HCT116 (cell line): ENCODE data around the gene RYR2. TPM values are rescaled to one million over a fixed set of nuclear protein-coding genes. Genes with fewer than 3 reads are reported as not detected.

ENCODE experiments used
- ATAC-seq: fragments of 200-7000 bp; cut with Tn5 transposase; 2 replicates; pipeline ENCODE4 v1.9.1; 2020; ENCODE audit warnings: mild to moderate bottlenecking, moderate library complexity
- BruUV-seq: library from RNA; stranded (reverse); fragments of 400-500 nt; replicated peaks from 2 replicates; lab custom pipeline; 2021; lab: Mats Ljungman, UMichigan
- CTCF ChIA-PET: fragments of 300-600 bp; sonication (Branson Sonifier 250); formaldehyde crosslinking; loops from one replicate; lab custom pipeline; 2021; ENCODE audit warnings: antibody characterized with exemption; lab: Charles Lee
- POLR2A ChIA-PET: fragments of 300-600, 350-600 bp; sonication (Branson Sonifier 250); formaldehyde crosslinking; loops from one replicate; lab custom pipeline; 2021; ENCODE audit warnings: antibody characterized with exemption; lab: Charles Lee
- RAD21 ChIA-PET, 2 experiments: fragments of 300-600 bp; sonication (Branson Sonifier 250); formaldehyde crosslinking; loops; one replicate each; lab custom pipeline; 2023; ENCODE audit warnings: low total read pairs in 2 of 2; ENCODE audit not compliant: uncharacterized antibody in 2 of 2, unreplicated experiment in 2 of 2, low non-redundant PET in 1 of 2; lab: Charles Lee
- DNase-seq: peaks from one replicate; pipeline ENCODE4 v3.0.0-alpha.2; 2010; ENCODE audit warnings: low read depth, low spot score
- H2AFZ ChIP-seq: fragments of 200-600 bp; shearing (Covaris generic), sonication (generic); 2 replicates; pipeline ENCODE4 v1.6.1; 2017; ENCODE audit warnings: low read depth, mixed run types, mixed read lengths, antibody characterized with exemption, low read length; ENCODE audit not compliant: poor library complexity, severe bottlenecking
- H3K27ac ChIP-seq: 2 replicates; pipeline ENCODE4 v1.5.1; 2012; ENCODE audit warnings: low read depth, low read length
- H3K27me3 ChIP-seq: fragments of 200-600 bp; sonication (generic); 2 replicates; pipeline ENCODE4 v1.6.1; 2016; ENCODE audit warnings: mixed run types, low read length, mixed read lengths; ENCODE audit not compliant: insufficient read depth
- H3K36me3 ChIP-seq, 2 experiments: fragments of 200-500 bp in 1 of 2; fragments of 200-600 bp in 1 of 2; sonication (Bioruptor generic) in 1 of 2; sonication (generic) in 1 of 2; 2 replicates each; pipeline versions ENCODE4 v1.5.1 to v1.6.1; 2014 to 2016; ENCODE audit warnings: low read length in 2 of 2, inconsistent platforms in 1 of 2, mixed read lengths in 1 of 2, mixed run types in 1 of 2; ENCODE audit not compliant: insufficient read depth in 2 of 2, control insufficient read depth in 1 of 2
- H3K4me1 ChIP-seq, 2 experiments: fragments of 200-600 bp in 1 of 2; sonication (generic) in 1 of 2; 2 replicates each; pipeline versions ENCODE4 v1.5.1 to v1.6.1; 2012 to 2017; ENCODE audit warnings: low read length in 2 of 2, inconsistent platforms in 1 of 2, mild to moderate bottlenecking in 1 of 2, mixed read lengths in 1 of 2, mixed run types in 1 of 2, moderate library complexity in 1 of 2; ENCODE audit not compliant: insufficient read depth in 2 of 2, control insufficient read depth in 1 of 2
- H3K4me2 ChIP-seq: fragments of 200-600 bp; sonication (generic); 2 replicates; pipeline ENCODE4 v1.6.1; 2017; ENCODE audit warnings: mixed run types, low read length, mixed read lengths
- H3K4me3 ChIP-seq, 2 experiments: fragments of 200-600 bp in 1 of 2; sonication (generic) in 1 of 2; replicated peaks in 1 of 2; 2 replicates each; pipeline ENCODE4 v1.5.1; 2011 to 2016; ENCODE audit warnings: low read length in 2 of 2, control low read depth in 1 of 2, low read depth in 1 of 2, mild to moderate bottlenecking in 1 of 2, mixed read lengths in 1 of 2, mixed run types in 1 of 2
- H3K79me2 ChIP-seq: fragments of 200-600 bp; sonication (generic); 2 replicates; pipeline ENCODE4 v1.6.1; 2017; ENCODE audit warnings: mild to moderate bottlenecking, mixed run types, low read length, moderate library complexity, mixed read lengths; ENCODE audit not compliant: insufficient read depth
- H3K9ac ChIP-seq: fragments of 200-600 bp; sonication (generic); 2 replicates; pipeline ENCODE4 v1.6.1; 2016; ENCODE audit warnings: low read length, mixed read lengths
- H3K9me2 ChIP-seq: fragments of 200-600 bp; sonication (generic), shearing (Covaris generic); 2 replicates; pipeline ENCODE4 v1.6.1; 2017; ENCODE audit warnings: mixed run types, mild to moderate bottlenecking, moderate library complexity; ENCODE audit not compliant: insufficient read depth
- H3K9me3 ChIP-seq, 2 experiments: fragments of 200-500 bp in 1 of 2; fragments of 200-600 bp in 1 of 2; sonication (Bioruptor generic) in 1 of 2; sonication (generic) in 1 of 2; 2 replicates each; pipeline ENCODE4 v1.6.1; 2014 to 2017; ENCODE audit warnings: low read length in 2 of 2, mixed read lengths in 2 of 2, inconsistent platforms in 1 of 2, low read depth in 1 of 2, mild to moderate bottlenecking in 1 of 2, mixed run types in 1 of 2, moderate library complexity in 1 of 2; ENCODE audit not compliant: control insufficient read depth in 1 of 2, insufficient read depth in 1 of 2
- H4K20me1 ChIP-seq: fragments of 200-600 bp; sonication (generic), shearing (Covaris generic); 2 replicates; pipeline ENCODE4 v1.6.1; 2017; ENCODE audit warnings: mixed run types, mild to moderate bottlenecking, moderate library complexity; ENCODE audit not compliant: insufficient read depth
- ATF3 ChIP-seq: IDR thresholded peaks from 2 replicates; pipeline ENCODE4 v1.6.1; 2012
- CEBPB ChIP-seq: IDR thresholded peaks from 2 replicates; pipeline ENCODE4 v1.6.1; 2012; ENCODE audit warnings: low read depth
- EGR1 ChIP-seq: IDR thresholded peaks from 2 replicates; pipeline ENCODE4 v1.6.1; 2012; ENCODE audit warnings: low read depth
- ELF1 ChIP-seq: IDR thresholded peaks from 2 replicates; pipeline ENCODE4 v1.6.1; 2012; ENCODE audit warnings: low read depth, borderline replicate concordance
- EZH2 ChIP-seq: fragments of 200-600 bp; sonication (generic); IDR thresholded peaks from 2 replicates; pipeline ENCODE4 v1.6.1; 2017; ENCODE audit warnings: antibody characterized with exemption, mixed run types
- JUND ChIP-seq: IDR thresholded peaks from 2 replicates; pipeline ENCODE4 v1.6.1; 2012
- POLR2A ChIP-seq: IDR thresholded peaks from 2 replicates; pipeline ENCODE4 v1.7.0; 2011; ENCODE audit warnings: borderline replicate concordance; ENCODE audit not compliant: insufficient read depth, insufficient read length; ENCODE audit errors: extremely low read depth
- RAD21 ChIP-seq: IDR thresholded peaks from 2 replicates; pipeline ENCODE4 v1.6.1; 2012; ENCODE audit warnings: low read depth, mild to moderate bottlenecking
- SIN3A ChIP-seq: IDR thresholded peaks from 2 replicates; pipeline ENCODE4 v1.6.1; 2012; ENCODE audit warnings: low read depth
- SRF ChIP-seq: IDR thresholded peaks from 2 replicates; pipeline ENCODE4 v1.6.1; 2012; ENCODE audit warnings: low read depth
- YY1 ChIP-seq: IDR thresholded peaks from 2 replicates; pipeline ENCODE4 v1.6.1; 2011; ENCODE audit warnings: low read length, low read depth, moderate library complexity, mild to moderate bottlenecking; ENCODE audit not compliant: insufficient replicate concordance; ENCODE audit errors: extremely low read depth
- ZFX ChIP-seq: fragments of 450-650 bp; IDR thresholded peaks from 2 replicates; pipeline ENCODE4 v1.6.1; 2017
- ZNF274 ChIP-seq: fragments of 200-500 bp; sonication (Bioruptor generic); IDR thresholded peaks from 2 replicates; pipeline ENCODE4 v1.6.1; 2014; ENCODE audit warnings: mild to moderate bottlenecking, low read depth, low read length, inconsistent platforms
- intact Hi-C: fragments of 100-400 bp; cut with micrococcal nuclease; formaldehyde crosslinking; loops from 2 replicates; pipeline ENCODE4 v1.10.0; 2022
- total RNA-seq: library from RNA; stranded (reverse); gene quantifications from one replicate; pipeline ENCODE4 v1.2.1, GENCODE V29; 2021; ENCODE audit not compliant: unreplicated experiment
- TF ChIP-seq, protein P1 (sequence below): IDR thresholded peaks from 2 replicates; pipeline ENCODE4 v1.6.1; 2012

RYR2 gene
- total RNA-seq, 1 experiment from 2014 or later: 0.02 TPM

GRCh38 chr1:237115035-237115434 lies 73.1 kb downstream of the RYR2 start:
- RAD21 ChIA-PET: no interaction called here

GRCh38 chr1:237119091-237119490 lies 77.1 kb downstream of the RYR2 start:
- H3K9ac ChIP-seq: no peak overlapping the region
- no peak overlapping the region for H3K27ac ChIP-seq
- no peak overlapping the region for H3K4me2 ChIP-seq
- TF ChIP-seq EZH2 (no peak), CEBPB (no peak), ZFX (no peak), JUND (no peak), EGR1 (no peak), ZNF274 (no peak), ATF3 (no peak), YY1 (no peak)
- intact Hi-C loops: no loop called here
- no peaks in the 10 kb centered on the region for H3K27me3 ChIP-seq
- RAD21 ChIA-PET: no interaction called here
- H3K9me2 ChIP-seq: no peaks in the 10 kb centered on the region
- no peaks in the 10 kb centered on the region for H4K20me1 ChIP-seq
- CTCF ChIA-PET: no interaction called here
- DNase-seq (no peak), ATAC-seq (no peak)
- no TSS peak for BruUV-seq
- H3K4me1 ChIP-seq: no peaks in the 10 kb centered on the region
- H3K36me3 ChIP-seq: no peaks in the 10 kb centered on the region
- no peaks in the 10 kb centered on the region for H3K79me2 ChIP-seq
- H3K4me3 ChIP-seq: no peak overlapping the region
- no peaks in the 10 kb centered on the region for H3K9me3 ChIP-seq
- POLR2A ChIA-PET: no interaction called here
- H2AFZ ChIP-seq: no peak overlapping the region

More at GRCh38 chr1:237115035-237115434, 73.1 kb downstream of the RYR2 start:
- Histone ChIP-seq H3K9me2 (no peaks in the 10 kb centered on the region), H2AFZ (no peak overlapping the region), H3K27me3 (no peaks in the 10 kb centered on the region), H3K4me3 (no peak overlapping the region), H3K36me3 (no peaks in the 10 kb centered on the region), H3K27ac (no peak overlapping the region), H3K9ac (no peak overlapping the region), H4K20me1 (no peaks in the 10 kb centered on the region), H3K9me3 (no peaks in the 10 kb centered on the region), H3K79me2 (no peaks in the 10 kb centered on the region), H3K4me1 (no peaks in the 10 kb centered on the region), H3K4me2 (no peak overlapping the region)
- DNase-seq (no peak), ATAC-seq (no peak; the same call in 1 of the 2 replicates)
- no peak for TF ChIP-seq EGR1
- TF ChIP-seq RAD21: no peak
- no peak for TF ChIP-seq JUND
- no peak for TF ChIP-seq SIN3A
- no peak for TF ChIP-seq CEBPB
- TF ChIP-seq ATF3: no peak
- no peak for TF ChIP-seq SRF
- TF ChIP-seq ZNF274: no peak
- TF ChIP-seq ELF1: no peak
- TF ChIP-seq, protein P1, sequence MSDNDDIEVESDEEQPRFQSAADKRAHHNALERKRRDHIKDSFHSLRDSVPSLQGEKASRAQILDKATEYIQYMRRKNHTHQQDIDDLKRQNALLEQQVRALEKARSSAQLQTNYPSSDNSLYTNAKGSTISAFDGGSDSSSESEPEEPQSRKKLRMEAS: no peak
- TF ChIP-seq POLR2A: no peak
- BruUV-seq: no TSS peak
- intact Hi-C loops: no loop called here
- ChIA-PET CTCF (no interaction called here), POLR2A (no interaction called here)
